Left renal cortex interstitium (tissue), 4 donors: ENCODE data around the gene SLC35G2. TPM values are rescaled to one million over a fixed set of nuclear protein-coding genes. Genes with fewer than 3 reads are reported as not detected.
"Not testable (repeated sequence)": the region's sequence is repeated elsewhere in the genome, so short reads cannot be mapped to it uniquely, and the experiment has no call there.

Experiments used
- DNase-seq, 4 donors: peaks; one replicate each; pipeline ENCODE4 v3.0.0-alpha.2; 2013; ENCODE audit warnings: low read depth in 4 of 4, low spot score in 2 of 4, missing footprints in 1 of 4
- polyA plus RNA-seq, 4 donors: library from polyadenylated mRNA; unstranded; fragments of 120-200 nt; gene quantifications; one replicate each; pipeline ENCODE4 v1.2.1, GENCODE V29; 2013; ENCODE audit not compliant: insufficient read length in 4 of 4

SLC35G2 gene
- polyA plus RNA-seq: 10 to 100 TPM in 1 of 4 donors, 1 to 10 TPM in 3; 2.8 to 10.3 (median 4.5) TPM

- DNase-seq: peak in 1 of 4 donors; percentile 71
Observed at GRCh38 chr3:136818769-136819391, at the start of gene SLC35G2. Gene SLC35G2, plus strand, starts transcription at chr3:136819126. Its CDS starts 35,335 bp downstream, at chr3:136854461.

- no peak for DNase-seq
Observed at GRCh38 chr3:136772709-136773108, 46.2 kb upstream of the SLC35G2 start.

- DNase-seq: no peak
Observed at GRCh38 chr3:136778865-136779264, 40.1 kb upstream of the SLC35G2 start.

GRCh38 chr3:136780741-136781140 is 38.2 kb upstream of the SLC35G2 start:
- no peak for DNase-seq

- no peak for DNase-seq
Observed at GRCh38 chr3:136783708-136784191, 35.2 kb upstream of the SLC35G2 start.

- no peak for DNase-seq
Observed at GRCh38 chr3:136787349-136787748, 31.6 kb upstream of the SLC35G2 start.

GRCh38 chr3:136788154-136788553 is 30.8 kb upstream of the SLC35G2 start:
- no peak for DNase-seq

- no peak for DNase-seq
Observed at GRCh38 chr3:136789976-136790375, 28.9 kb upstream of the SLC35G2 start.

- no peak for DNase-seq
Observed at GRCh38 chr3:136790786-136791185, 28.1 kb upstream of the SLC35G2 start.

GRCh38 chr3:136792556-136793330 is 26.2 kb upstream of the SLC35G2 start:
- no peak for DNase-seq

GRCh38 chr3:136801146-136801545 is 17.8 kb upstream of the SLC35G2 start:
- DNase-seq: not testable (repeated sequence)

- DNase-seq: no peak
Observed at GRCh38 chr3:136802481-136802996, 16.4 kb upstream of the SLC35G2 start.

- DNase-seq: no peak
Observed at GRCh38 chr3:136804141-136804540, 14.8 kb upstream of the SLC35G2 start.

GRCh38 chr3:136804813-136805212 is 14.1 kb upstream of the SLC35G2 start:
- DNase-seq: no peak

GRCh38 chr3:136805795-136806194 is 13.1 kb upstream of the SLC35G2 start:
- DNase-seq: no peak

- no peak for DNase-seq
Observed at GRCh38 chr3:136811701-136812100, 7.2 kb upstream of the SLC35G2 start.

- no peak for DNase-seq
Observed at GRCh38 chr3:136817448-136817847, 1.5 kb upstream of the SLC35G2 start.

- no peak for DNase-seq
Observed at GRCh38 chr3:136818191-136818768, 646 bp upstream of the SLC35G2 start.

GRCh38 chr3:136819392-136819730 is 435 bp downstream of the SLC35G2 start:
- no peak for DNase-seq

- peak in 1 of 4 donors; percentile 52 for DNase-seq
Observed at GRCh38 chr3:136819731-136820679, 1.1 kb downstream of the SLC35G2 start.
